Measurements from ENCODE around the gene MAGEA12. TPM values are rescaled to one million over a fixed set of nuclear protein-coding genes. Genes with fewer than 3 reads are reported as not detected.
A peak's percentile ranks its signal among the peaks of the same experiment; 100 is the strongest.
"Not testable (repeated sequence)": the region's sequence is repeated elsewhere in the genome, so short reads cannot be mapped to it uniquely, and the experiment has no call there.

The MAGEA12 gene
- not detected for total RNA-seq

DNA sequence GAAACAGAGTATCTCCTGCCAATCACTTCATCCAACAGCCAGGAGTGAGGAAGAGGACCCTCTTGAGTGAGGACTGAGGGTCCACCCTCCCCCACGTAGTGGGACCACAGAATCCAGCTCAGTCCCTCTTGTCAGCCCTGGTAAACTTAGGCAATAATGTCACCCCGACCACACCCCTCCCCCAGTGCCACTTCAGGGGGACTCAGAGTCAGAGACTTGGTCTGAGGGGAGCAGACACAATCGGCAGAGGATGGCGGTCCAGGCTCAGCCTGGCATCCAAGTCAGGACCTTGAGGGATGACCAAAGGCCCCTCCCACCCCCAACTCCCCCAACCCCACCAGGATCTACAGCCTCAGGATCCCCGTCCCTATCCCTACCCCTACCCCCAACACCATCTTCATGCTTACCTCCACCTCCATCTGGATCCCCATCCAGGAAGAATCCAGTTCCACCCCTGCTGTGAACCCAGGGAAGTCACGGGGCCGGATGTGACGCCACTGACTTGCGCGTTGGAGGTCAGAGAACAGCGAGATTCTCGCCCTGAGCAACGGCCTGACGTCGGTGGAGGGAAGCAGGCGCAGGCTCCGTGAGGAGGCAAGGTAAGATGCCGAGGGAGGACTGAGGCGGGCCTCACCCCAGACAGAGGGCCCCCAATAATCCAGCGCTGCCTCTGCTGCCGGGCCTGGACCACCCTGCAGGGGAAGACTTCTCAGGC lies at the start of gene MAGEA12, which contains the start of gene CSAG1:
TSS of gene MAGEA12 (plus strand) at position 497 of the 715 bp plus-strand sequence. CDS start 2,405 bp downstream, outside the sequence.
TSS of gene CSAG1 (minus strand) at position 461 of the 715 bp plus-strand sequence. CDS start 1,261 bp downstream, outside the sequence.
- DNase-seq (ENCODE audit: low spot score) (no peak), ATAC-seq (no peak)
- peaks cover 11 to 25% of the 10 kb centered on the region in 2 donors for H3K27me3 Mint-ChIP-seq
- H3K4me1 Mint-ChIP-seq (ENCODE audit: low read depth in 2 of 2) = no peaks in the 10 kb centered on the region
- no peaks in the 10 kb centered on the region for H3K9me3 Mint-ChIP-seq
- H3K36me3 Mint-ChIP-seq = no peaks in the 10 kb centered on the region
- H3K4me3 Mint-ChIP-seq = no peak within 1 kb of the TSS
- H3K27ac Mint-ChIP-seq = no peak within 1 kb of the TSS

GRCh38 chrX:152697952-152698931 lies 35.3 kb upstream of the MAGEA12 start, which contains the start of gene MAGEA3:
TSS of gene MAGEA3 (plus strand) at chrX:152698794. CDS start at chrX:152700833, 2,039 bp downstream.
- H3K4me1 Mint-ChIP-seq (ENCODE audit: low read depth in 2 of 2) = not testable (repeated sequence)

GRCh38 chrX:152700390-152700789 lies 33.2 kb upstream of the MAGEA12 start:
- H3K9me3 Mint-ChIP-seq; H3K4me3 Mint-ChIP-seq; H3K36me3 Mint-ChIP-seq; H3K27me3 Mint-ChIP-seq; DNase-seq (ENCODE audit: low spot score); H3K4me1 Mint-ChIP-seq (ENCODE audit: low read depth in 2 of 2); H3K27ac Mint-ChIP-seq: not testable (repeated sequence)
- ATAC-seq = peak in 1 of 2 donors; percentile 34

More at GRCh38 chrX:152697952-152698931, 35.3 kb upstream of the MAGEA12 start, which contains the start of gene MAGEA3:
- H3K4me3 Mint-ChIP-seq; H3K27me3 Mint-ChIP-seq; H3K27ac Mint-ChIP-seq; DNase-seq (ENCODE audit: low spot score); H3K36me3 Mint-ChIP-seq; ATAC-seq; H3K9me3 Mint-ChIP-seq: not testable (repeated sequence)

DNA sequence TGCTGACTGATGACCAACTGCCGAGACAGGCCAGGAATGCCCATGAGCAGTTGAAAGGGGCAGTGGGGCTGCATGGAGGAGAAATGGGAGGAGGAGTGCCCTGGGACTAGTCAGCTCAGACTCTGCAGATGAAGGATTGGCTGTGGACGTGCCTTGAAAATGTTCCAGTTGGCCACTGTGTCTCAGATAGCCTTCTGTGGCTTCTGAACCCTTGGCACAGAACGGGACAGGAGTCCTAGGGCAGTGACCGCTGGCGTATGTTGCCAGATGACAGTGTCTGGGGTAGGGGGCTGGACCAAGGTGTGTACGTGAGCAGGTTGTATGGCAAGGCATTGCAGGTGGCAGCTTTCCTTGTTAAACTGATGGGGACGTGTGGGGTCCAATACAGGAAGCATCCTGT lies 27.1 kb upstream of the MAGEA12 start:
- peak in 1 of 2 donors; percentile 11 for ATAC-seq
- H3K27ac Mint-ChIP-seq; H3K36me3 Mint-ChIP-seq; H3K27me3 Mint-ChIP-seq; DNase-seq (ENCODE audit: low spot score); H3K4me3 Mint-ChIP-seq; H3K9me3 Mint-ChIP-seq; H3K4me1 Mint-ChIP-seq (ENCODE audit: low read depth in 2 of 2): not testable (repeated sequence)

DNA sequence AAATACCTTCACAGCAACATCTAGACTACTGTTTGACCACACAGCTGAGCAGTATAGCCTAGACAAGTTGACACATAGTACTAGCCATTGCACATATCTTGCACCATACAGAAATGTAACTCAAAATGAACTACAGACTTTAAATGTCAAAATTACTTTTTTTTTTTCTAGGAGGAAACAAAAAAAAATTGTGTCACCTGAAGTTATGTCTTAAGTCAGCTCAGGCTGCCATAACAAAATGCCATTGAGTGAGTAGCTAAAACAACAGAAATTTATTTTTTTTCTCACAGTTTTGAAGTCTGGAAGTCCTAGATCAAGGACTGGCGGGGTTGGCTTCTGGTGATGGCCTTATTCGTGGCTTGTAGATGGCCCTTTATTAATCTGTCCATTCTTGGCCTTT lies 24.4 kb upstream of the MAGEA12 start, which contains the start of gene CSAG2:
TSS of gene CSAG2 (minus strand) at position 101 of the 400 bp plus-strand sequence. CDS start 161 bp downstream, outside the sequence.
- DNase-seq (ENCODE audit: low spot score) = not testable (repeated sequence)

GRCh38 chrX:152713195-152713594 lies 20.4 kb upstream of the MAGEA12 start:
- H3K27ac Mint-ChIP-seq; DNase-seq (ENCODE audit: low spot score); ATAC-seq; H3K4me3 Mint-ChIP-seq; H3K9me3 Mint-ChIP-seq; H3K27me3 Mint-ChIP-seq; H3K36me3 Mint-ChIP-seq; H3K4me1 Mint-ChIP-seq (ENCODE audit: low read depth in 2 of 2): not testable (repeated sequence)

More for the DNA sequence above, 24.4 kb upstream of the MAGEA12 start, which contains the start of gene CSAG2:
- not testable (repeated sequence) for H3K36me3 Mint-ChIP-seq; H3K27ac Mint-ChIP-seq; ATAC-seq; H3K27me3 Mint-ChIP-seq; H3K4me3 Mint-ChIP-seq; H3K4me1 Mint-ChIP-seq (ENCODE audit: low read depth in 2 of 2); H3K9me3 Mint-ChIP-seq

GRCh38 chrX:152713815-152714787 lies 19.5 kb upstream of the MAGEA12 start, which contains the start of gene MAGEA2B:
TSS of gene MAGEA2B (plus strand) at chrX:152714628. CDS start at chrX:152717107, 2,479 bp downstream.
- DNase-seq (ENCODE audit: low spot score); H3K4me3 Mint-ChIP-seq; ATAC-seq; H3K27me3 Mint-ChIP-seq; H3K9me3 Mint-ChIP-seq; H3K36me3 Mint-ChIP-seq; H3K27ac Mint-ChIP-seq; H3K4me1 Mint-ChIP-seq (ENCODE audit: low read depth in 2 of 2): not testable (repeated sequence)

GRCh38 chrX:152725409-152725808 lies 8.1 kb upstream of the MAGEA12 start:
- H3K4me3 Mint-ChIP-seq = no peak overlapping the region
- no peaks in the 10 kb centered on the region for H3K9me3 Mint-ChIP-seq
- DNase-seq (ENCODE audit: low spot score) (no peak), ATAC-seq (no peak)
- H3K27me3 Mint-ChIP-seq = peaks cover 11 to 15% of the 10 kb centered on the region in 2 donors
- H3K36me3 Mint-ChIP-seq = no peaks in the 10 kb centered on the region
- no peaks in the 10 kb centered on the region for H3K4me1 Mint-ChIP-seq (ENCODE audit: low read depth in 2 of 2)
- H3K27ac Mint-ChIP-seq = no peak overlapping the region

DNA sequence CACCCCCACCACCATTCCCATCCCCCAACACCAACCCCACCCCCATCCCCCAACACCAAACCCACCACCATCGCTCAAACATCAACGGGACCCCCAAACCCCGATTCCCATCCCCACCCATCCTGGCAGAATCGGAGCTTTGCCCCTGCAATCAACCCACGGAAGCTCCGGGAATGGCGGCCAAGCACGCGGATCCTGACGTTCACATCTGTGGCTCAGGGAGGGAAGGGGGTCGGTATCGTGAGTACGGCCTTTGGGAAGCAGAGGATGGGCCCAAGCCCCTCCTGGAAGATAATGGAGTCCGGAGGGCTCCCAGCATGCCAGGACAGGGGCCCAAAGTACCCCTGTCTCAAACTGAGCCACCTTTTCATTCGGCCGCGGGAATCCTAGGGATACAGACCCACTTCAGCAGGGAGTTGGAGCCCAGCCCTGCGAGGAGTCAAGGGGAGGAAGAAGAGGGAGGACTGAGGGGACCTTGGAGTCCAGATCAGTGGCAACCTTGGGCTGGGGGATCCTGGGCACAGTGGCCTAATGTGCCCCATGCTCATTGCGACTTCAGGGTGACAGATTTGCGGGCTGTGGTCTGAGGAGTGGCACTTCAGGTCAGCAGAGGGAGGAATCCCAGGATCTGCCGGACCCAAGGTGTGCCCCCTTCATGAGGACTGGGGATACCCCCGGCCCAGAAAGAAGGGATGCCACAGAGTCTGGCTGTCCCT lies 744 bp downstream of the MAGEA12 start:
- H3K27me3 Mint-ChIP-seq = peaks cover 4 to 23% of the 10 kb centered on the region in 2 donors
- not testable (repeated sequence) for DNase-seq (ENCODE audit: low spot score); ATAC-seq; H3K27ac Mint-ChIP-seq; H3K4me3 Mint-ChIP-seq; H3K4me1 Mint-ChIP-seq (ENCODE audit: low read depth in 2 of 2); H3K9me3 Mint-ChIP-seq; H3K36me3 Mint-ChIP-seq

DNA sequence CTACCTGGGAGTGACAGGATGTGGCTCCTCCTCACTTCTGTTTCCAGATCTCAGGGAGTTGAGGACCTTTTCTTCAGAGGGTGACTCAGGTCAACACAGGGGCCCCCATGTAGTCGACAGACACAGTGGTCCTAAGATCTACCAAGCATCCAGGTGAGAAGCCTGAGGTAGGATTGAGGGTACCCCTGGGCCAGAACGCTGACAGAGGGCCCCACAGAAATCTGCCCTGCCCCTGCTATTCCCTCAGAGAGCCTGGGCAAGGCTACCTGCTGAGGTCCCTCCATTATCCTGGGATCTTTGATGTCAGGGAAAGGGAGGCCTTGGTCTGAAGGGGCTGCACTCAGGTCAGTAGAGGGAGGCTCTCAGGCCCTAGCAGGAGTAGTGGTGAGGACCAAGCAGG lies 1.5 kb downstream of the MAGEA12 start:
- Mint-ChIP-seq H3K4me3 (no peak overlapping the region), H3K36me3 (no peaks in the 10 kb centered on the region), H3K27me3 (peaks cover 0 to 20% of the 10 kb centered on the region in 2 donors), H3K27ac (no peak overlapping the region), H3K9me3 (no peaks in the 10 kb centered on the region), H3K4me1 (ENCODE audit: low read depth in 2 of 2) (no peaks in the 10 kb centered on the region)
- ATAC-seq (peak in 1 of 2 donors; percentile 15), DNase-seq (ENCODE audit: low spot score) (no peak)

DNA sequence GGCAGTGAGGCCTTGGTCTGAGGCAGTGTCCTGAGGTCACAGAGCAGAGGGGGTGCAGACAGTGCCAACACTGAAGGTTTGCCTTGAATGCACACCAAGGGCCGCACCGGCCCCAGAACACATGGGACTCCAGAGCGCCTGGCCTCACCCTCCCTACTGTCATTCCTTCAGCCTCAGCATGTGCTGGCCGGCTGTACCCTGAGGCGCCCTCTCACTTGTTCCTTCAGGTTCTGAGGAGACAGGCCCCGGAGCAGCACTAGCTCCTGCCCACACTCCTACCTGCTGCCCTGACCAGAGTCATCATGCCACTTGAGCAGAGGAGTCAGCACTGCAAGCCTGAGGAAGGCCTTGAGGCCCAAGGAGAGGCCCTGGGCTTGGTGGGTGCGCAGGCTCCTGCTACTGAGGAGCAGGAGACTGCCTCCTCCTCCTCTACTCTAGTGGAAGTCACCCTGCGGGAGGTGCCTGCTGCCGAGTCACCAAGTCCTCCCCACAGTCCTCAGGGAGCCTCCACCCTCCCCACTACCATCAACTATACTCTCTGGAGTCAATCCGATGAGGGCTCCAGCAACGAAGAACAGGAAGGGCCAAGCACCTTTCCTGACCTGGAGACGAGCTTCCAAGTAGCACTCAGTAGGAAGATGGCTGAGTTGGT lies 2.4 kb downstream of the MAGEA12 start:
- Mint-ChIP-seq H3K4me3 (no peak overlapping the region), H3K27ac (no peak overlapping the region), H3K27me3 (peaks cover 0 to 22% of the 10 kb centered on the region in 2 donors), H3K36me3 (no peaks in the 10 kb centered on the region), H3K4me1 (ENCODE audit: low read depth in 2 of 2) (no peaks in the 10 kb centered on the region), H3K9me3 (no peaks in the 10 kb centered on the region)
- DNase-seq (ENCODE audit: low spot score) (no peak), ATAC-seq (no peak)

DNA sequence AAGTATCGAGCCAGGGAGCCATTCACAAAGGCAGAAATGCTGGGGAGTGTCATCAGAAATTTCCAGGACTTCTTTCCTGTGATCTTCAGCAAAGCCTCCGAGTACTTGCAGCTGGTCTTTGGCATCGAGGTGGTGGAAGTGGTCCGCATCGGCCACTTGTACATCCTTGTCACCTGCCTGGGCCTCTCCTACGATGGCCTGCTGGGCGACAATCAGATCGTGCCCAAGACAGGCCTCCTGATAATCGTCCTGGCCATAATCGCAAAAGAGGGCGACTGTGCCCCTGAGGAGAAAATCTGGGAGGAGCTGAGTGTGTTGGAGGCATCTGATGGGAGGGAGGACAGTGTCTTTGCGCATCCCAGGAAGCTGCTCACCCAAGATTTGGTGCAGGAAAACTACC lies 3.0 kb downstream of the MAGEA12 start:
- ATAC-seq; H3K4me1 Mint-ChIP-seq (ENCODE audit: low read depth in 2 of 2); H3K36me3 Mint-ChIP-seq; DNase-seq (ENCODE audit: low spot score); H3K27ac Mint-ChIP-seq; H3K4me3 Mint-ChIP-seq; H3K9me3 Mint-ChIP-seq: not testable (repeated sequence)
- H3K27me3 Mint-ChIP-seq = peaks cover 0 to 17% of the 10 kb centered on the region in 2 donors
